Panc1 (cell line): Measurements from ENCODE around the gene PIK3AP1. TPM values are rescaled to one million over a fixed set of nuclear protein-coding genes. Genes with fewer than 3 reads are reported as not detected.

ENCODE experiments used
- ATAC-seq: fragments of 200-7000 bp; cut with Tn5 transposase; 2 replicates; pipeline ENCODE4 v1.9.1; 2020; ENCODE audit warnings: mild to moderate bottlenecking, moderate library complexity
- BruUV-seq: library from RNA; stranded (reverse); fragments of 400-500 nt; replicated peaks from 2 replicates; lab custom pipeline; 2021; lab: Mats Ljungman, UMichigan
- CTCF ChIA-PET: fragments of 300-600 bp; sonication (Branson Sonifier 250); formaldehyde crosslinking; loops from one replicate; lab custom pipeline; 2022; ENCODE audit warnings: antibody characterized with exemption; lab: Charles Lee
- POLR2A ChIA-PET: fragments of 300-600 bp; sonication (Branson Sonifier 250); formaldehyde crosslinking; loops from one replicate; lab custom pipeline; 2022; ENCODE audit warnings: antibody characterized with exemption; lab: Charles Lee
- DNase-seq: peaks from one replicate; pipeline ENCODE4 v3.0.0-alpha.2; 2010; ENCODE audit warnings: low read depth, low spot score
- H3K27ac ChIP-seq: 2 replicates; pipeline ENCODE4 v1.5.1; 2011; ENCODE audit warnings: mild to moderate bottlenecking, low read length, inconsistent platforms
- H3K27me3 ChIP-seq: fragments of 200-500 bp; sonication (Bioruptor generic); 2 replicates; pipeline ENCODE4 v1.6.0; 2014; ENCODE audit warnings: low read length, inconsistent platforms; ENCODE audit not compliant: control insufficient read depth, insufficient read depth
- H3K36me3 ChIP-seq: fragments of 200-500 bp; sonication (Bioruptor generic); 2 replicates; pipeline ENCODE4 v1.5.1; 2014; ENCODE audit warnings: inconsistent platforms, mild to moderate bottlenecking, low read length, moderate library complexity; ENCODE audit not compliant: control insufficient read depth, insufficient read depth
- H3K4me1 ChIP-seq: 2 replicates; pipeline ENCODE4 v1.5.1; 2011; ENCODE audit warnings: inconsistent platforms, mild to moderate bottlenecking, low read length, moderate library complexity; ENCODE audit not compliant: control insufficient read depth, insufficient read depth
- H3K4me3 ChIP-seq, 2 experiments: 2 replicates each; pipeline ENCODE4 v1.5.1; 2011 to 2012; ENCODE audit warnings: low read depth in 2 of 2, low read length in 2 of 2, mild to moderate bottlenecking in 2 of 2, inconsistent platforms in 1 of 2, moderate library complexity in 1 of 2
- H3K9me3 ChIP-seq: fragments of 200-500 bp; sonication (Bioruptor generic); 2 replicates; pipeline ENCODE4 v1.5.1; 2014; ENCODE audit warnings: low read depth, mild to moderate bottlenecking, inconsistent platforms, low read length, moderate library complexity; ENCODE audit not compliant: control insufficient read depth, insufficient read depth
- POLR2AphosphoS5 ChIP-seq: IDR thresholded peaks from 2 replicates; pipeline ENCODE4 v1.6.1; 2012; ENCODE audit warnings: mild to moderate bottlenecking, low read depth, low read length, moderate library complexity
- REST ChIP-seq, 2 experiments: IDR thresholded peaks; 2 replicates each; pipeline ENCODE4 v1.6.1; 2011 to 2012; ENCODE audit warnings: low read depth in 2 of 2, control low read depth in 1 of 2, low read length in 1 of 2, mild to moderate bottlenecking in 1 of 2, moderate library complexity in 1 of 2; ENCODE audit not compliant: insufficient read depth in 1 of 2
- SIN3A ChIP-seq: IDR thresholded peaks from 2 replicates; pipeline ENCODE4 v1.6.1; 2012; ENCODE audit warnings: low read depth, mild to moderate bottlenecking, low read length, moderate library complexity, borderline replicate concordance; ENCODE audit not compliant: insufficient read depth
- TCF7L2 ChIP-seq: IDR thresholded peaks from 2 replicates; pipeline ENCODE4 v1.6.1; 2011; ENCODE audit warnings: mild to moderate bottlenecking, low read depth, low read length, inconsistent platforms
- in situ Hi-C: cut with HindIII; loops from 2 replicates; pipeline ENCODE4 v1.10.0; 2016; ENCODE audit warnings: low sequenced_read_pairs, low pct_unique_long_range_greater_than_20kb
- intact Hi-C: fragments of 100-400 bp; cut with micrococcal nuclease; formaldehyde crosslinking; loops from one replicate; pipeline ENCODE4 v1.10.0; 2022; ENCODE audit not compliant: unreplicated experiment
- total RNA-seq: library from RNA; stranded (reverse); gene quantifications from one replicate; pipeline ENCODE4 v1.2.1, GENCODE V29; 2021; ENCODE audit not compliant: unreplicated experiment
- TF ChIP-seq, protein P1 (sequence below): fragments of 450-650 bp; IDR thresholded peaks from 2 replicates; pipeline ENCODE4 v1.5.1; 2017; ENCODE audit warnings: mild to moderate bottlenecking

Gene PIK3AP1
- total RNA-seq, 1 experiment from 2014 or later, result 2.6 TPM

DNA sequence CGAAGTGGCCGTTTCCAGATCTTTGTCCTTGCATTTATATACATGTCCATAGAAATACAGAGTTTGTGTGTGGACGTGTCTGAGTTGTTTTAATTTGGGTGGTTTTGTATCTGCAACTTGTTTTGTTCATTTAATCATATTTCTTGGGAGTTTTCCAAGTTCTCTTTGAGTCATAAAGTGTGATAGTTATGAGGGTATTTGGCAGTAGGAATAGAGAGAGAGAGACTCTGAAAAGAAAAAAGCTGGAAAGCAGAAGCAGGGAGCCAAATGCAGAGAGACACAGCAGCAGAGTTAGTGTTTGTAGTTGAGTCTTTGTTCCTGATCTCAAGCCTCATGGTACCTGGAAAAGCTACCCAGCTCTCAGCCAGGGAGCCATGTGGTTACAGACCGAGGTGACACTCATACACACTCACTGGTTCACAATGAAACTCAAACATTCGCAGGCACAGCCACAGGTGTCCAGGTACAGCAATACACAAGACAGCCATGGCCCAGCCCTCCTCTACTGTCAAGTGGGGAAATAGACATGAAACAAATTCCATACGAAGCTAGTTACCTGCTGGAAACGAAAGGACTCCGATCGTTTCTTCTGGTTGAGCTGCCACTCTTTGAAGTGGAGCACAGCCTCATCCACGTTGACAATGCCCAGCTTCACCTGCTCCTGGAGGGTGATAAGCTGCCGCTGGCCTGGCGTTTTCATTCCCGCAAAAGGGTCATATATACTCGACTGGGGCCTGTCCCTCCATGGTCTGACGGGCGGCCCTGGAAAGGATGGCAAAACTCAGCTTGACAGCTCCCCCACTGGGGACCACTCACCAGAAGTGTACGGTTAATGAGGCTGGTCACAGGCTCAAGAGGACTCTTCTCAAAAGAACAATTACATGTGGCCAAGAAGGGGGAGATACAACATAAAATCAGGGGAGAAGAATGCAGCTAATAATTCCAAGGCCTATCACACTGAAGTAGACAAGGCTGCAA is 100.2 kb downstream of the PIK3AP1 start:
- Histone ChIP-seq H3K9me3 (no peaks in the 10 kb centered on the region), H3K27me3 (no peaks in the 10 kb centered on the region), H3K4me1 (no peaks in the 10 kb centered on the region), H3K27ac (no peak overlapping the region), H3K36me3 (no peaks in the 10 kb centered on the region), H3K4me3 (no peak overlapping the region)
- ChIA-PET CTCF (no interaction called here), POLR2A (interaction anchor here (0.6 kb wide), 1 partner anchor 56 kb away, joined by 5 read pairs; no protein-coding TSS in a partner anchor)
- BruUV-seq, result no TSS peak
- ATAC-seq (no peak), DNase-seq (no peak)
- in situ Hi-C loops, result no loop called here
- intact Hi-C loops, result no loop called here
- TF ChIP-seq, protein P1, sequence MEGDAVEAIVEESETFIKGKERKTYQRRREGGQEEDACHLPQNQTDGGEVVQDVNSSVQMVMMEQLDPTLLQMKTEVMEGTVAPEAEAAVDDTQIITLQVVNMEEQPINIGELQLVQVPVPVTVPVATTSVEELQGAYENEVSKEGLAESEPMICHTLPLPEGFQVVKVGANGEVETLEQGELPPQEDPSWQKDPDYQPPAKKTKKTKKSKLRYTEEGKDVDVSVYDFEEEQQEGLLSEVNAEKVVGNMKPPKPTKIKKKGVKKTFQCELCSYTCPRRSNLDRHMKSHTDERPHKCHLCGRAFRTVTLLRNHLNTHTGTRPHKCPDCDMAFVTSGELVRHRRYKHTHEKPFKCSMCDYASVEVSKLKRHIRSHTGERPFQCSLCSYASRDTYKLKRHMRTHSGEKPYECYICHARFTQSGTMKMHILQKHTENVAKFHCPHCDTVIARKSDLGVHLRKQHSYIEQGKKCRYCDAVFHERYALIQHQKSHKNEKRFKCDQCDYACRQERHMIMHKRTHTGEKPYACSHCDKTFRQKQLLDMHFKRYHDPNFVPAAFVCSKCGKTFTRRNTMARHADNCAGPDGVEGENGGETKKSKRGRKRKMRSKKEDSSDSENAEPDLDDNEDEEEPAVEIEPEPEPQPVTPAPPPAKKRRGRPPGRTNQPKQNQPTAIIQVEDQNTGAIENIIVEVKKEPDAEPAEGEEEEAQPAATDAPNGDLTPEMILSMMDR, result no peak
- TF ChIP-seq TCF7L2, result no peak
- no peak for TF ChIP-seq REST (IDR thresholded peaks at IDR 0.05; ENCODE audit: insufficient read depth in 1 of 2, low read depth in 2 of 2, low read length in 1 of 2)
- no peak for TF ChIP-seq SIN3A
- no peak for TF ChIP-seq POLR2AphosphoS5

DNA sequence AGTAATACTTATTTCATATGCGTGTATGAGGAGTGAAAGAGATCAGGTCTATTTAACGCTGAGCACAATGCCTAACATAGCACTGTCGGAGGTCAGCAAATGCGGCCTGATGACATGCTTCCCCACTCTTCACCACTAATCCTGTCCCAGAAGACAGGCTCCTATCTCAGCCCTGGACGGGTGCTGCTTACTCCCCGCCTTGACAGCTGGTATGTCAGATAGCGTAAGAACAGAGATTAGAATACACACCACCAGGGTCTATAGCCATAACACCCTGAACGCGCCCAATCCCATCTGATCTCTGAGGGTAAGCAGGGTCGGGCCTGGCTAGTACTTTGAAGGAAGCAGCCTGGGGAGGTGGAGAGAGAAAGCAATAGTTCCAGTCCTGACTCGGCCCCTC is 101.2 kb downstream of the PIK3AP1 start:
- TF ChIP-seq REST (IDR thresholded peaks at IDR 0.05; ENCODE audit: insufficient read depth in 1 of 2, low read depth in 2 of 2, low read length in 1 of 2), result no peak
- TF ChIP-seq, protein P1, result no peak
- no peak for TF ChIP-seq TCF7L2
- no peak for TF ChIP-seq SIN3A
- no peak for TF ChIP-seq POLR2AphosphoS5
- in situ Hi-C loops, result no loop called here

More for the DNA sequence above, 101.2 kb downstream of the PIK3AP1 start:
- POLR2A ChIA-PET, result no interaction called here
- H3K36me3 ChIP-seq, result no peaks in the 10 kb centered on the region
- ATAC-seq (no peak), DNase-seq (no peak)
- no peak overlapping the region for H3K27ac ChIP-seq
- no peak overlapping the region for H3K4me3 ChIP-seq
- H3K27me3 ChIP-seq, result no peaks in the 10 kb centered on the region
- no peaks in the 10 kb centered on the region for H3K4me1 ChIP-seq
- CTCF ChIA-PET, result no interaction called here
- H3K9me3 ChIP-seq, result no peaks in the 10 kb centered on the region
- BruUV-seq, result no TSS peak
- intact Hi-C loops, result no loop called here
